GM19455 (cell line): ENCODE measurements around the gene AEBP1.

ENCODE experiments used
- ATAC-seq: cut with Tn5 transposase; IDR thresholded peaks from one replicate; pipeline ENCODE4 v1.9.1; 2021; ENCODE audit not compliant: unreplicated experiment

Gene AEBP1

DNA sequence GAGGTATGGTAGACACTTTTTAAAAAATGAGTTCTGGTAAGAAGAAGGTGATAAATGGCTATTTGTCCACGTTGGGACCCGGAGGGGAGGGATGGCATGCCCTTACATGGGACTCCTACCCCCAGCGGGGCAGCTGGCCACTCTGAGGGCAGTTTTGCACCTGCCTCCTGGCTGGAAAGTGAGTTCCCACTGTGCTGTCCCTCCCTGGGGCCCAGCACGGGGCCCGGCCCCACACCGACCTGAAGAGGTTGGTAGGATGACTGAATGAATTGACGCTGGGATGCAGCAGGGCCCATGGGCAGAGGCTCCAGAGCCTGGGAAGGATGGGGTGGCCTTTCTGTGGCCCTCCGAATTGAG is 601 bp upstream of the AEBP1 start:
- no peak for ATAC-seq

GRCh38 chr7:44104860-44105771 is 971 bp downstream of the AEBP1 start:
- no peak for ATAC-seq

GRCh38 chr7:44105832-44106231 is 1.7 kb downstream of the AEBP1 start:
- no peak for ATAC-seq

- ATAC-seq, result no peak
Measured at GRCh38 chr7:44106311-44107065, 2.3 kb downstream of the AEBP1 start.

GRCh38 chr7:44107116-44107960 is 3.2 kb downstream of the AEBP1 start:
- ATAC-seq, result no peak

GRCh38 chr7:44107961-44108767 is 4.0 kb downstream of the AEBP1 start:
- no peak for ATAC-seq

DNA sequence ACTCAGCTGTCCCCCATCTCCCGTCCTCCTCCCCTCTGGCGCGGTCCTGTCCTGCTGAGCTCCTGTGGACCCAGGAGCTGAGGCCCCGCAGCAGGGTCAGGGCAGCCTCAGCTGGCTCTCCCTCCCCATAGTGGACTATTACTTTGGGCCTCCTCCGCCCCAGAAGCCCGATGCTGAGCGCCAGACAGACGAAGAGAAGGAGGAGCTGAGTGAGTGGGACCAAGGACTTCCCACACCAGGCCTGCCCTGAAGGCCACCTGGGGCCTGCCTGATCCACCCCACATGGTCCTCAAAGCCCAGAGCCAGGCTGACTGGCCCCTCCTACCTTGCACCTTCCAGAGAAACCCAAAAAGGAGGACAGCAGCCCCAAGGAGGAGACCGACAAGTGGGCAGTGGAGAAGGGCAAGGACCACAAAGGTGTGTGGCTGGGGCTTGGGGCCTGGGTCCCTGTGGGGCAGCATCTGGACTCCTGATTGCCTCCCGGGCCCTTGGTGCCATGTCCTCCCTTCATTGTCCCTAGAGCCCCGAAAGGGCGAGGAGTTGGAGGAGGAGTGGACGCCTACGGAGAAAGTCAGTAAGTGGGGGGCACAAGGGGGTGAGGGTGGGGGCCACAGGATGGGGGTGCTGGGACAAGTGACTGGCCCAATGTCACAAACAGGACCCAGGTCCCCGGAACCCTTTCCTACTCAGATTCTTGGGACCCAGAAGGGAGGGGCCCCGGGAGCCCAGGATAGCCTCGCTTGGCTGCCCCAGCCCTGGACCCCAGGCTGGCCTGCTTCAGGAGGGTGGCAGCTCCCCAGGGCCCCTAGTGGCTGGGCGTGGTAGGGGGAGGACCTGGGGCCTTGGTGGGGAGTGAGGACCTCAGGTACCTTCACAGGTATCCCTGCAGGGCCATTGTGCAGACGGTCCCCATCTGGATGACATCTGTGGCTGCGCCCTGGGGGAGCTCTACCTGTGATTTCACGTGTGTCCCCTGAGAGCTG is 4.9 kb downstream of the AEBP1 start:
- no peak for ATAC-seq

GRCh38 chr7:44109991-44110390 is 5.8 kb downstream of the AEBP1 start:
- no peak for ATAC-seq

DNA sequence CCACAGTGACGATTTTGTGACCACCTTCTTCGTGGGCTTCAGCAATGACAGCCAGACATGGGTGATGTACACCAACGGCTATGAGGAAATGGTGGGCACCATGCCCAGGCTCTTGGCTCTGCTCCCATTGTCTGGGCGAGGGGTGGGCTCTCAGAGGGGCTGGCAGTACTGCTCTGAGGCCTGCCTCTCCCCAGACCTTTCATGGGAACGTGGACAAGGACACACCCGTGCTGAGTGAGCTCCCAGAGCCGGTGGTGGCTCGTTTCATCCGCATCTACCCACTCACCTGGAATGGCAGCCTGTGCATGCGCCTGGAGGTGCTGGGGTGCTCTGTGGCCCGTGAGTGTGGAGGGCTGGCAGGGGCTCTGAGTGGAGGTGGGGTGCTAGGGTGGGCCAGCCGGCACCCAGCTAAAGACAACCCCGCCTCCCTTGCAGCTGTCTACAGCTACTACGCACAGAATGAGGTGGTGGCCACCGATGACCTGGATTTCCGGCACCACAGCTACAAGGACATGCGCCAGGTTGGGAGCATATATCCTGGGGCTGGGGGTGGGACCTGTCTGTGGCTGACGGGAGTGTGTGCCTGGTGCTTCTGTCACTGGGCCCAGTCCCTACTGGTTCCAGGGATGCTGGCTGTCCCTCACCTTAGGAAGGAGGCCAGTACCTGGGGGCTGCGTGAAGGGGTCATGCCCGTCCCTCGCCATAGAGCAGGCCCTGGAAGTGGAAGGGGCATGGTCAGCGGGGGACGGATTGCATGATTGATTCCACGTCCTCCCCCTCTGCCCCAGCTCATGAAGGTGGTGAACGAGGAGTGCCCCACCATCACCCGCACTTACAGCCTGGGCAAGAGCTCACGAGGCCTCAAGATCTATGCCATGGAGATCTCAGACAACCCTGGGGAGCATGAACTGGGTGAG is 6.8 kb downstream of the AEBP1 start:
- ATAC-seq, result no peak

- no peak for ATAC-seq
Measured at GRCh38 chr7:44111761-44112160, 7.6 kb downstream of the AEBP1 start.

- no peak for ATAC-seq
Measured at GRCh38 chr7:44112231-44112996, 8.3 kb downstream of the AEBP1 start.

- ATAC-seq, result no peak
Measured at GRCh38 chr7:44112997-44113763, 9.0 kb downstream of the AEBP1 start.

- no peak for ATAC-seq
Measured at GRCh38 chr7:44113764-44114354, 9.7 kb downstream of the AEBP1 start.

GRCh38 chr7:44114586-44115310 is 10.6 kb downstream of the AEBP1 start:
- ATAC-seq, result no peak

DNA sequence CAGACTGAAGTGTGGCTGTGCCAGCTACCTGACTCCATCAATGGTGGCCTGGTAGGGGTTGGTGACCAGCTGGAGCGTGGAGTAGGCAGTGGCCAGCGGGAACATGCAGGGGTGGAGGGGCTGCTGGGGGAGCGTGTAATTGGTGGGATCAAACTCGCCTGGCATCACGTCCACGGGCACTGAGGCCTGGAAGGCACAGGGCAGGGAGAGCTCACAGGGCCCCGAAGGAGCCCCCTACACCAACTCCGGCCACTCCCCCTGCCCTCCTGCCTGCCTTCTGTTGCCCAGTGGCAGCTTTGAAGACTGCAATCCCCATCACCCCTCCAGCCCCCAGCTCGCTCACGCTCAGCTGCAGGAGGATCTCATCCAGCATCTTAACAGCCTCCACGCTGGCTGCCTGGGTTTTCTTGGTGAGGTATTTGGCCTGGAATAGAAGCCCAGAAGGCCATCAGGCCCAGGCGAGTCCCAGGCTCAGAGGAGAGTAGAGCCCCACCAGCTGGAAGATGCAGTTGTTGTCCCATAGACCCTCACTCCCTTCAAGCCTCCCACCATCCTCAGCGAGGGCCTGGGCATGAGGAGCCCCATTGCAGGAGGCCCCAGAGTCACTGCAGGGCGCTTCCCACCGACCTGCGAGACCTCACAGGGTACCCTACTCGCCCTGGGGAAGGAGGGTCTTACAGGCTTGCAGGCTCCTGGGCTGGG is 12.1 kb downstream of the AEBP1 start:
- no peak for ATAC-seq
